Raji (cell line): ENCODE measurements around the gene HSPBP1.

Experiments used
- POLR2A ChIP-seq: IDR thresholded peaks from 2 replicates; pipeline ENCODE4 v1.6.1; 2011; ENCODE audit warnings: low read depth, low read length, control low read depth; ENCODE audit not compliant: insufficient read depth

Gene HSPBP1

DNA sequence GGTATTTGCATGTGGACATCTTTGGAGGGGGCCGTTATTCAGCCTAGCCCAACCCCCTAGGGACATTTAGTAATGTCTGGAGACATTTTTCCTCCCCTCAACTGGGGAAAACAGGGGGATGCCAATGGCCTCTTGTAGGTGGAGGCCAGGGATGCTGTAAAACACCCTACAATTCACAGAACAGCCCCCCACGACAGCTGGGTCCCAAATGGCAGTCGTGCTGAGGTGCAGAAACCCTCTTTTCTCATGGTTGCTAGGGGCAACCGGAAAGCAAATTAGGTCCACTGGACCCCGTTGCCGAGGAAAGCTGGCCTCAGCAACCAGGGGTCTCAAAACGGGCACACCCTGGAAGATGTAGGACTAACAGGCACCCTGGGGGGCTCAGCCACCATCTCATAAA is 30.6 kb upstream of the HSPBP1 start:
- TF ChIP-seq POLR2A, result no peak

GRCh38 chr19:55309448-55309847 is 29.5 kb upstream of the HSPBP1 start:
- TF ChIP-seq POLR2A, result no peak

DNA sequence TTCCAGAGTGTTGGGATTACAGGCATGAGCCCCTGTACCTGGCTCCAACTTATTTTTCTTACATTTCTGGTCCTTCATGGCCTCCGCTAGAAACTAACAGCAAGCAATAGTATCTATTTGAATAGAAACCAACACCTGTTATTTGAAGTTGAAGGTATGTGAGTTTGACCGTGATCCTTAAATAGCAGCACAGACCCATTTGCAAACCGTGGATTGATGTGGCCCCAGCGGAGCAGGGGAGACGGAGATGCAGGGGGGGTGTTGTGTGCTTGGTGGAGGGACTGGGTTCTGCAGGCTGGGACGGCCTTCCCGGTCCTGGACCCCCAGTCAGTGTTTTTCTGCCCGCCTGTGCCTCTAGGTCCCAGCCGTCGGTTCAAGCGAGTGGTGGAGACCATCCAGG is 28.4 kb upstream of the HSPBP1 start:
- TF ChIP-seq POLR2A, result no peak

DNA sequence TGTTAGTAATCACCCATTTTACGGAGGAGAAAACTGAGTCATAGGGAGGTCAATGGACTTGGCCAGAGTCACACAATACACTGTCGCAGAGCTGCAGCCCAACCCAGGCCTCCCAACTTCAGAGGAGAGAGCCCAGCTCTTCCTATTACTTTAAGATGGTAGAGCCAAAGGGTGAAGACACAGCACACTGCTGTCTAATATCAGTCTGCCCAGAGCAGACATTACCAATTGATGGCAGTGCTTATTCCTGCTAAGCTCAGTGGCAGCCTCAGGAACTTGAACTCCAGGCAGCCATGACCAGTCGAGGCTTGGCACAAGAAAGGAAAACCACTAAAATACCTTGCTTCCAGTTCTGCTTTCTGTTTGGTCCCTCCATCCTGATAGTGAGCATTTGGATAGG is 26.8 kb upstream of the HSPBP1 start:
- TF ChIP-seq POLR2A, result no peak

DNA sequence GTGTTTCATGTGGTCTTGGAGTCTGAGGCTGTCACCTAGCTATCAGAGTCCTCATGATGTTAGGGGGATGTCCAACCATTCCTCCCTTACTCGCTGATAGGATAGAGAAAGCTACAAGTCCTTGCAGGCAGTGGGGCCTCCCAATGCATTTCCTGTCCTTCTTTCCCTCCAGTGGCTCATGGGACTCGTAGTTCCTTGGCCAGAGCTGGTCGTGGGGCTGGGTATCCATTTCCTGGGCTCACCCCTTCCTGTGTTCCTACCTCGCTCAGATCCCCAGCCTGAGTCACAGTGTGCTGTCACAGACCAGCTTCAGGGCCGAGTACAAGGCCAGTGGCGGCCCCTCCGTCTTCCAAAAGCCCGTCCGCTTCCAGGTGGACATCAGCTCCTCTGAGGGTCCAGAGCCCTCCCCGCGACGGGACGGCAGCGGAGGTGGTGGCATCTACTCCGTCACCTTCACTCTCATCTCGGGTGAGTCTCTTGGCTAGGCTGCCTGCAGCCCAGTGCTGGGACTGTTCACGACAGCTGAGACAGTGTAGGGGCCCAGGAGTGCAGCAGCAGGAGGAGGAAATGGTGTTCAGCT is 26.2 kb upstream of the HSPBP1 start:
- no peak for TF ChIP-seq POLR2A

- TF ChIP-seq POLR2A, result no peak
These were observed 25.6 kb upstream of the HSPBP1 start for GRCh38 chr19:55305491-55305890.

DNA sequence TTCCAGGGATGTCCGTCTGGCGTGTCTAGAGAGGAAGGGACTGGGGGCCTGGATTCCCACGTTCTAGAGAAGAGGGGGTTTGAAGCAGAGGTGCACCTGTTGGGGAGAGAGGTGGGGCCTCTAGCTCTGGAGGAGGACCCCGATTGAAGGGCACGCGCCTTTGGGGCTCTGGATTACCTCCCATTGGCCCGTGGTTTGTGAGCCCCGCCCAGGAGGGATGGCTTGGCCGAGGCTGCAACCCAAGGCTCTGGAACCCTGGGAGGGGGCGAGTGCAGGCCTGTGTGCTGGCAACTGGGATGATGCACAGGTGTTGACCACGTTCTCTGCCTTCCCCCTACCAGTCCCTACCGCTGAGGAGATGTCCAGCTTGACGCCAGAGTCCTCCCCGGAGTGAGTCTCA is 25.1 kb upstream of the HSPBP1 start:
- no peak for TF ChIP-seq POLR2A

DNA sequence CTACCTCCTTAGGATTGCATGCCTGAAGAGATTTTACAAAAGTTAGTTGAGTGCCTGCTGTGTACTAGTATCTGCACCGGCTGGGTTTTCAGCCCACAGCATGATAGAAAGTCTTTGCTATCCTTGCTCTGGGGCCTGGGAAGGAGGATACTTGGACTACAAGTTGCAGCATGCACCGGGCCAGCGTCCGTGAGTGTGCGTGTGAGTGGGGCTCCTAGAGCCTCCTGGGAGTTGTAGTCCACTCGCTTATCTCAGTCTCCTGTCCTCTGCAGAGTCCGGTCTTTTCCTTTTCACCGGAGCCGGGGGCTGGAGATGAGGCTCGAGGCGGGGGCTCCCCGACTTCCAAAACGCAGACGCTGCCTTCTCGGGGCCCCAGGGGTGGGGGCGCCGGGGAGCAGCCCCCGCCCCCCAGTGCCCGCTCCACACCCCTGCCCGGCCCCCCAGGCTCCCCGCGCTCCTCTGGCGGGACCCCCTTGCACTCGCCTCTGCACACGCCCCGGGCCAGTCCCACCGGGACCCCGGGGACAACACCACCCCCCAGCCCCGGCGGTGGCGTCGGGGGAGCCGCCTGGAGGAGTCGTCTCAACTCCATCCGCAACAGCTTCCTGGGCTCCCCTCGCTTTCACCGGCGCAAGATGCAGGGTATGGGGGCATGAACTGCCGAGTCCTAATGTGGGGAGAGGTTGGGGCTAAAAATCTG is 24.5 kb upstream of the HSPBP1 start:
- no peak for TF ChIP-seq POLR2A

DNA sequence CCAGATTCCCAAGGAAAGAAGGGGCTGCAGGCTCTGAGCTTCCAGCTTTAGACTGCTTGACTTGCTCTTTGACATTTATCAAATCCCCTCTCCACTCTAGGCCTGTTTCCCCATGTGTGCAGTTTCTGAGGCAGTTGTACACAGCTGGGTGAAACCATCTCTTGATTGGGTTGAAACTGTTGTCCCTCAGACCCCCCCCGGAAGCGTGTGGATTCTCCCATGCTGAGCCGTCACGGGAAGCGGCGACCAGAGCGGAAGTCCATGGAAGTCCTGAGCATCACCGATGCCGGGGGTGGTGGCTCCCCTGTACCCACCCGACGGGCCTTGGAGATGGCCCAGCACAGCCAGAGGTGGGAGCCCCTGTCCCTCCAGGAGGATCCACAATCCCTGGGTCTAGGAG is 23.6 kb upstream of the HSPBP1 start:
- no peak for TF ChIP-seq POLR2A

DNA sequence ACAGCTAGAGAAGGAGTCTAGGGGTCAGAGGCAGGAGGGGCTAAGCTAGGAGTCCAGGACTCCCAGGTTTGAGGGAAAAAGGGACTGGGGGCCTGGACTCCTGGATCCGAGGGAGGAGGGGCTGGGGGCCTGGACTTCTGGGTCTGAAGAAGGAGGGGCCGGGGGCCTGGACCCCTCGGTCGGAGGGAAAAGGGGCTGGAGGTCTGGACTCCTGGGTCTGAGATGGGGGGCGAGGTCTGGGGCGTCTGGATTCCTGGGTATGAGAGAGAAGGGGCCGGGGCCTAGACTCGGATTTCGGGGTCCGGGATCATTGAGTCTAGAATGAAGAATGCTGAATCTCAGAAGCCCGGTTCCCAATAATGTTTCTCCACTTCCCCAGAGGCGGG is 22.4 kb upstream of the HSPBP1 start:
- no peak for TF ChIP-seq POLR2A

DNA sequence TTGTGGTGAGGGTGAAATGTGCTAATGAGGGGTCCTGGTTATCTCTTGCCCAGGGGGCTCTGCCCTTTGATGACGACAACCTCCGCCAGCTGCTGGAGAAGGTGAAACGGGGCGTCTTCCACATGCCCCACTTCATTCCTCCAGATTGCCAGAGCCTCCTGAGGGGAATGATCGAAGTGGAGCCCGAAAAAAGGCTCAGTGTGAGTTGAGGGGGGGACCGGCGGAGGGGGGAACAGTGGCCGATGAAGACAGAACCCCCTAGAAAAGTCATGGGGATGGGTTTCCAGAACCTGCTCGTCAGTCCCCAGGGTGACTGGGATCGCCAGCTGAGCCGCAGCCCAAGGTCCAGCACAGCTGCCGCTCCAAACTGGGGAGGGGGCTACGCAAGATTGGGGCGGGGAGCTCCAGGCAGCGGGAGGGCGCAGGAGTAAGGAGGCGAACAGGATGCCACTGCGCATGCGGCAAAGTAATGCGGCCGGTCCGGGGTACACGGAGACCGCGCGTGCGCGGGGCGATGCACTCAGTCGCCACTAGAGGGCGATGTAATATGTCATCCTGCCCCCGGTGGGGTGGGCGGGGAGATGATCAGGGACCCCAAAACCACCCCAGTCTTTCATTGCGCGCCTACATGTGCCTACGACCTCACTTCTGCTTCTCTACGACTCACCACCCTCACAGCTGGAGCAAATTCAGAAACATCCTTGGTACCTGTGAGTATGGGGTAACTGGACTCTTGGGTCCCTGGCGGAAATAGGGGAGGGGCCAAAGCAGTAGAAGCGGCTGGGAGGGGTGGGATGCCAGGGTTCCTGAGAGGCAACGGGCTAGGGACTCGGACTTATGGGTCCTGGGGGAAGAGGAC is 21.8 kb upstream of the HSPBP1 start:
- 0 out of 2 replicates have a peak, but pooled peaks have one; percentile 42 for TF ChIP-seq POLR2A

DNA sequence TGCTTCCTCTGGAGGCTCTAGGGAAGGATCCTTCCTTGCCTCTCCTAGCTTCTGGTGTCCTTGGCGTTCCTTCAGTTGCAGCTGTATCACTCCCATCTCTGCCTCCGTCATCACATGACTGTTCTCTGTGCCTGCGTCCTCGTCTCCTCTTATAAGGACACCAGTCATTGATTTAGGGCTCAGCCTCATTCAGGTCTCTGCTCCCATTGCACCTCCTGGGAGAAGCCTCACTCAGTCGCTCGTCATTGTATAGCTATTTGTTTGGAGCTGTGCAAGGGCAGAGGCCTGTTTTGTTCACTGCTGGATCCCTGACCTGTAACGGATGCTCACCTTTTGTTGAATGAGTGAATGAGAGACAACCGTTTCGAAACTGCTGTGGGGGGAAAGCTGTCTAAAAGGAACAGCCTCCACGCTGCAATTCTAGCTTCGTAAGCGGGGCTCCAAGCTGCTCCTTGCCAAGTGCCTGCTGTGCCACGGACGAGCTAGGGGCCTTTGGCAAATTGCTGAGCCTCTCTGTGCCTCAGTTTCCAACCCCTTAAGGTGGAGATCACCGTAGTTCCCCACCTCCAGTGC is 21.1 kb upstream of the HSPBP1 start:
- no peak for TF ChIP-seq POLR2A

DNA sequence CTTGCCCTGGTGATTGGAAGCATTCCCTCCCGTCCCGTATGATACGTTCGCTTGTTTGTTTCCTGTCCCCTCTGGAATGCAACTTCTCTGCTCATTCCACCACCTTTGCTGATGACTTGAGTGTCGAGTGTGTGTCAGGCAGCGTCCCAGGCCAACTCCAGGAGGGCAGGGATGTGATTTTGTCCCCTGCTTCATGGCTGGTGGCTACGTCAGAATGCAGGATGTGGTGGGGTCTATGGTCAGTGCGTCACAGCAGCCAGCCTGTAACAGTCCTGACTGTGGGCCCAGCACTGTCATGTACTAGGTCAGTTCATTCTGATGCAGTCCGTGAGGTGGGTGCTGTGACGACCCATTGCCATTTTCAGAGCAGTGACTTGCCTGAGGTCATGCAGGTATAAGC is 20.1 kb upstream of the HSPBP1 start:
- TF ChIP-seq POLR2A, result no peak

- no peak for TF ChIP-seq POLR2A
These were observed 17.4 kb upstream of the HSPBP1 start for GRCh38 chr19:55297267-55297666.

GRCh38 chr19:55289117-55289796 is 9.3 kb upstream of the HSPBP1 start:
- TF ChIP-seq POLR2A, result no peak
